Measurements from ENCODE around the gene MEIS1. TPM values are rescaled to one million over a fixed set of nuclear protein-coding genes. Genes with fewer than 3 reads are reported as not detected.

MEIS1 gene
- total and polyA plus RNA-seq, 4 donors: 9.0 to 158 (median 41.0) TPM

GRCh38 chr2:66463206-66463755 lies 28.4 kb downstream of the MEIS1 start:
- H3K9ac ChIP-seq (ENCODE audit: insufficient read depth in 1 of 2, low read length in 2 of 2): no peak overlapping the region
- no peaks in the 10 kb centered on the region for H3K9me3 ChIP-seq (ENCODE audit: control insufficient read depth in 4 of 4, insufficient read depth in 3 of 4, low read length in 3 of 4)
- TF ChIP-seq, protein P1, sequence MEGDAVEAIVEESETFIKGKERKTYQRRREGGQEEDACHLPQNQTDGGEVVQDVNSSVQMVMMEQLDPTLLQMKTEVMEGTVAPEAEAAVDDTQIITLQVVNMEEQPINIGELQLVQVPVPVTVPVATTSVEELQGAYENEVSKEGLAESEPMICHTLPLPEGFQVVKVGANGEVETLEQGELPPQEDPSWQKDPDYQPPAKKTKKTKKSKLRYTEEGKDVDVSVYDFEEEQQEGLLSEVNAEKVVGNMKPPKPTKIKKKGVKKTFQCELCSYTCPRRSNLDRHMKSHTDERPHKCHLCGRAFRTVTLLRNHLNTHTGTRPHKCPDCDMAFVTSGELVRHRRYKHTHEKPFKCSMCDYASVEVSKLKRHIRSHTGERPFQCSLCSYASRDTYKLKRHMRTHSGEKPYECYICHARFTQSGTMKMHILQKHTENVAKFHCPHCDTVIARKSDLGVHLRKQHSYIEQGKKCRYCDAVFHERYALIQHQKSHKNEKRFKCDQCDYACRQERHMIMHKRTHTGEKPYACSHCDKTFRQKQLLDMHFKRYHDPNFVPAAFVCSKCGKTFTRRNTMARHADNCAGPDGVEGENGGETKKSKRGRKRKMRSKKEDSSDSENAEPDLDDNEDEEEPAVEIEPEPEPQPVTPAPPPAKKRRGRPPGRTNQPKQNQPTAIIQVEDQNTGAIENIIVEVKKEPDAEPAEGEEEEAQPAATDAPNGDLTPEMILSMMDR (IDR thresholded peaks at IDR 0.05; ENCODE audit: control extremely low read depth, extremely low read depth): no peak
- no peak overlapping the region for H3K4me3 ChIP-seq
- no peak for DNase-seq
- no peak for ATAC-seq (ENCODE audit: insufficient read depth, low FRiP score)
- peaks cover 0 to 53% (median 21%) of the 10 kb centered on the region in 5 donors for H3K4me1 ChIP-seq (ENCODE audit: control insufficient read depth in 5 of 5, insufficient read depth in 5 of 5, low read length in 5 of 5)
- WGBS, 2 donors: 72 to 75% methylated on average over 3 of the region's 3 CpGs
- no peaks in the 10 kb centered on the region for H3K27me3 ChIP-seq (ENCODE audit: control insufficient read depth in 3 of 3, insufficient read depth in 3 of 3, low read length in 2 of 3)
- peak overlapping the region in 1 of 2 donors; percentile 9 for H3K27ac ChIP-seq (ENCODE audit: low read depth in 1 of 2, low read length in 1 of 2)
- peaks cover 0 to 63% (median 24%) of the 10 kb centered on the region in 4 donors for H3K36me3 ChIP-seq (ENCODE audit: control insufficient read depth in 4 of 4, insufficient read depth in 4 of 4, low read length in 4 of 4)

DNA sequence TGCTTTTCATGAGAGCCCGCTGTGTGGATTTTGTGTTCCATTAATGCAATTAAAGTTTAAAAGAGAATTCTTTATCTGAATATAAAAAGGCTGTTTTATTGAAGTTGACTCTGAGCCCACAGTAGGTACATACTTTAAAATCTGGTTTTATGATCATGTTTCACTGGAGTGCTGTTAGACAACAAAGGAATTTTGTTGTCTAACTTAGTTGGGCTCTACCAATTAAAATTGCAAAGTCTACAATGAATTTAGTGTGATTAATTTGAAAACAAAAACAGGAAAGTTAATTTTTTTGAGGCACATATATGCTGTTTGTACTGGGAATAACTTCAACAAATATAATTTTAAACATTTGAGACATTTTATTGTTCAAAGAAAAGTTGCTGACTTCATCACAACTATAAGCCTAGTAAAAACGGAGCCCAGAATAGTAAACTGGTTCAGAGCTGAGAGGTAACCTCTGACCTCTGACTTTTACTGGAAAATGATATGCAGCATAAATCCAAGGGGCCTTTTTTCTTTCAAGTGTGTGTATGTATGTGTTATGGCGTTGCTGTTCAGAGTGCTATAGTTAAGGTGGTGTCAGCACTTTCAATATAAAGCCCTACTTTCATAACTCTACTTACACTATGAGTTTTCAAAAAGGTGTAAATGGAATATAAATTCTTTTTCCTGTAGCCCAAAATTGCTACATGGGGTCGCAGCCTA lies 30.2 kb downstream of the MEIS1 start:
- DNase-seq (no peak), ATAC-seq (ENCODE audit: insufficient read depth, low FRiP score) (no peak)
- Histone ChIP-seq H3K9me3 (ENCODE audit: control insufficient read depth in 4 of 4, insufficient read depth in 3 of 4, low read length in 3 of 4) (no peaks in the 10 kb centered on the region), H3K27ac (ENCODE audit: low read depth in 1 of 2, low read length in 1 of 2) (no peak overlapping the region), H3K4me1 (ENCODE audit: control insufficient read depth in 5 of 5, insufficient read depth in 5 of 5, low read length in 5 of 5) (peaks cover 7 to 64% (median 21%) of the 10 kb centered on the region in 5 donors), H3K9ac (ENCODE audit: insufficient read depth in 1 of 2, low read length in 2 of 2) (peak overlapping the region in 1 of 2 donors; percentile 4), H3K4me3 (no peak overlapping the region), H3K27me3 (ENCODE audit: control insufficient read depth in 3 of 3, insufficient read depth in 3 of 3, low read length in 2 of 3) (no peaks in the 10 kb centered on the region), H3K36me3 (ENCODE audit: control insufficient read depth in 4 of 4, insufficient read depth in 4 of 4, low read length in 4 of 4) (peaks cover 1 to 56% (median 28%) of the 10 kb centered on the region in 4 donors)
- WGBS, 2 donors: 77 to 85% methylated on average over 4 of the region's 4 CpGs
- TF ChIP-seq, protein P1 (IDR thresholded peaks at IDR 0.05; ENCODE audit: control extremely low read depth, extremely low read depth): no peak

GRCh38 chr2:66466433-66466832 lies 31.5 kb downstream of the MEIS1 start:
- TF ChIP-seq, protein P1 (IDR thresholded peaks at IDR 0.05; ENCODE audit: control extremely low read depth, extremely low read depth): no peak
- Histone ChIP-seq H3K36me3 (ENCODE audit: control insufficient read depth in 4 of 4, insufficient read depth in 4 of 4, low read length in 4 of 4) (peaks cover 1 to 66% (median 27%) of the 10 kb centered on the region in 4 donors), H3K4me3 (no peak overlapping the region), H3K9me3 (ENCODE audit: control insufficient read depth in 4 of 4, insufficient read depth in 3 of 4, low read length in 3 of 4) (no peaks in the 10 kb centered on the region), H3K4me1 (ENCODE audit: control insufficient read depth in 5 of 5, insufficient read depth in 5 of 5, low read length in 5 of 5) (peaks cover 7 to 64% (median 21%) of the 10 kb centered on the region in 5 donors), H3K27me3 (ENCODE audit: control insufficient read depth in 3 of 3, insufficient read depth in 3 of 3, low read length in 2 of 3) (no peaks in the 10 kb centered on the region), H3K27ac (ENCODE audit: low read depth in 1 of 2, low read length in 1 of 2) (no peak overlapping the region), H3K9ac (ENCODE audit: insufficient read depth in 1 of 2, low read length in 2 of 2) (no peak overlapping the region)
- WGBS, 2 donors: 85 to 88% methylated on average over 2 of the region's 2 CpGs
- no peak for DNase-seq
- ATAC-seq (ENCODE audit: insufficient read depth, low FRiP score): no peak
